Hair follicular keratinocyte (primary cell): ENCODE data around the gene CCS. TPM values are rescaled to one million over a fixed set of nuclear protein-coding genes. Genes with fewer than 3 reads are reported as not detected.

Source experiments
- total RNA-seq: library from RNA; depleted of rRNA; stranded (reverse); fragments of >200 nt; gene quantifications from 2 replicates; pipeline ENCODE4 v1.2.3, GENCODE V29; 2015

CCS gene
- total RNA-seq: 20.0 and 24.5 TPM in 2 replicates

GRCh38 chr11:66592457-66593302, at the start of gene CCS, which contains the start of gene CCDC87:
TSS of gene CCS (plus strand) at chr11:66593185. CDS start at chr11:66593262, 77 bp downstream.
TSS of gene CCDC87 (minus strand) at chr11:66593063. CDS start at chr11:66593015, 48 bp downstream.

GRCh38 chr11:66545701-66546367, 47.2 kb upstream of the CCS start, which contains the start of gene ZDHHC24:
TSS of gene ZDHHC24 (minus strand) at chr11:66546048. CDS start at chr11:66546003, 45 bp downstream.

GRCh38 chr11:66546368-66546965, 46.5 kb upstream of the CCS start, which contains the start of gene ACTN3:
TSS of gene ACTN3 (plus strand) at chr11:66546903. CDS start at chr11:66546938, 35 bp downstream.

GRCh38 chr11:66568124-66568916, 24.7 kb upstream of the CCS start, which contains the start of gene CTSF:
TSS of gene CTSF (minus strand) at chr11:66568606. CDS start at chr11:66568486, 120 bp downstream.

GRCh38 chr11:66616379-66617154, 23.6 kb downstream of the CCS start, which contains the start of gene RBM14:
TSS of gene RBM14 (plus strand) at chr11:66616630. CDS start at chr11:66616721, 91 bp downstream.

GRCh38 chr11:66638177-66639065, 45.4 kb downstream of the CCS start, which contains the start of gene RBM4:
TSS of gene RBM4 (plus strand) at chr11:66638703. CDS start at chr11:66639712, 1,009 bp downstream.

Other genes starting within 250 kb of the CCS start
- 64.3 and 101 TPM in 2 replicates for gene BRMS1, start 248.1 kb upstream of the CCS start, total RNA-seq
- 15.6 and 18.1 TPM in 2 replicates for gene B4GAT1, start 245.6 kb upstream of the CCS start, total RNA-seq
- gene SLC29A2, start 221.4 kb upstream of the CCS start, total RNA-seq: 3.1 and 6.2 TPM in 2 replicates
- gene NPAS4, start 172.2 kb upstream of the CCS start, total RNA-seq: not detected in 2 replicates
- gene MRPL11, start 154.3 kb upstream of the CCS start, total RNA-seq: 73.6 and 93.1 TPM in 2 replicates
- 4.6 and 5.3 TPM in 2 replicates for gene PELI3, start 126.3 kb upstream of the CCS start, total RNA-seq
- 68.5 and 69.8 TPM in 2 replicates for gene DPP3, start 112.8 kb upstream of the CCS start, total RNA-seq
- gene BBS1, start 82.5 kb upstream of the CCS start, total RNA-seq: 11.6 and 18.0 TPM in 2 replicates
- 15.3 and 19.8 TPM in 2 replicates for gene ZDHHC24, start 47.1 kb upstream of the CCS start, total RNA-seq
- not detected in 2 replicates for gene ACTN3, start 46.3 kb upstream of the CCS start, total RNA-seq
- gene CTSF, start 24.6 kb upstream of the CCS start, total RNA-seq: 3.9 and 5.0 TPM in 2 replicates
- under 0.01 and 0.19 TPM in 2 replicates for gene CCDC87, start 122 bp upstream of the CCS start, total RNA-seq
- gene RBM14, start 23.4 kb downstream of the CCS start, total RNA-seq: 28.5 and 54.3 TPM in 2 replicates
- gene RBM4, start 45.5 kb downstream of the CCS start, total RNA-seq: 79.7 and 80.4 TPM in 2 replicates
- gene RBM4B, start 84.7 kb downstream of the CCS start, total RNA-seq: 10.8 and 11.0 TPM in 2 replicates
- gene SPTBN2, start 136.0 kb downstream of the CCS start, total RNA-seq: 26.7 and 42.9 TPM in 2 replicates